Hematopoietic multipotent progenitor cell treated with erythropoietin and hydrocortisone succinate and interleukin-3 and kit ligand, for 4 days (in vitro differentiated cells): ENCODE measurements around the gene GAS6.
"Not testable (repeated sequence)": the region's sequence is repeated elsewhere in the genome, so short reads cannot be mapped to it uniquely, and the experiment has no call there.

Source experiments
- DNase-seq: peaks from one replicate; pipeline ENCODE4 v3.0.0-alpha.2; 2015

Gene GAS6

DNA sequence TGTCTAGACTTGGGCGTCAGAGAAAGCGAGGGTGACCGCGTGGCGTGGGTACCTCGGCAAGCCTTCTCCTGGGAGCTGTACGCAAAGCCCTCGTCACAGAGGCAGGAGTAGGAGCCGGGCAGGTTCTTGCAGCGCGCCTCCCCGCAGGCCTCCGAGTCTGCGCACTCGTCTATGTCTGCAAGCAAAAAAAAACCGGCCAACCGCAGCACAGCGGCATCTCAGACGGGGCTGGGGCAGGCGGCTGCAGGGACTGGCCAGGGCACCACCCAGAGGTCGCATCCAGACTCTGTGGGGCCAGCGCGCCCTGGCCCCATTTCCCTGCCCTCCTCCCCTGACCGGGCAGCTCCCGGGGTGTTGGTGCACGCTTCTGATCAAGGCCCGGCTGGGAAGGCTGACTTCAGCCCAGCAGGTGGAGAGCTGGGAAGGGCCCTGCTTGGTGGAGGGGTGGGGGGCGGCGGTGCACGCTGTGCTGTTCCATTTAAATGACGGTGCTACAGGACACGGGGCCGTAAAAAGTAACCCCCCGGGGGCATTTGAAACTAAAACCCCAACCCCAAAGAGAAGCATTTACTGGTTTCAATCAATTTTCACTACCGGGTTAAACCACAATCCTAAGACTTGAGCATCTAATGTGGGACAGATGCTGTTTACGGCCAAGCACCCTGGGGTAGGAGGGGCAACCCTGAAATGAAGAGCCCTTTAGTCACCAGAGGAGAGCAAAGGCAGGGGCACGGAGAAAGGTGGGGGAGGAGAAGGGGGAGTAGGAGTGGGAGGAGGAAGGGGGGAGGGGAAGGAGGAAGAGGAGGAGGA lies 28.2 kb downstream of the GAS6 start:
- DNase-seq, result no peak

DNA sequence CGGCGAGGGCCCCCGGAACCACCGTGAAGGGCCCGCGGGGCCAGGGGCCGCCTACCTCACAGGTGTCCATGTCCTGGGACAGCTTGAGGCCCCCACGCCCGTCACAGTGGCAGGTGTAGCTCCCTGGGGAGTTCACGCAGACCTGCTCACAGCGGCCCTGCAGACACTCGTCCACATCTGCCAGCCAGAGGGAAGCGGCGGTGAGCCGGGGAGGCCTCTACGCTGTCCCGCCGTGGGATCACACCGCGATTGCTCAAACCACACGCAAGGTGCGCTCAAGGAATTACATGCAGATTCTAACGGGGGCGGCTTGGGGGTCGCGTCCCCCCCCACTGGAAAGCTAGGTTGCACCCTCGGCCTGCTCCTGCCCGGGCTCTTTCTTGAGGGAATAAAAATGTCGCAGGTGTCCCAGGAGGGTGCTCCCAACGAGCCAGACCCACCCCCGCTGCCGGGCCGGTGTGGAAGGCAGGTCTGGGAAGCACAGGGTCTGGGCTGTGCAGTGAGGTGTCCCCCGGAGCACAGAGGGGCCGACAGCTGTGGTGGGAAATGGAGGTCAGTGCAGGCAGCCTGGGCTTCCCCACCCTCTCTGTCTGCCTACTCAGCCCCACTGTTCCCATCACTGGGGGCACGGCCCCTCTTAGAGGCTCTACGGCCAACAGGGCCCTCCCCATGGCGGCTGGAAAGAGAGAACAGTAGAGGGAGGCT lies 29.2 kb downstream of the GAS6 start:
- DNase-seq, result no peak

DNA sequence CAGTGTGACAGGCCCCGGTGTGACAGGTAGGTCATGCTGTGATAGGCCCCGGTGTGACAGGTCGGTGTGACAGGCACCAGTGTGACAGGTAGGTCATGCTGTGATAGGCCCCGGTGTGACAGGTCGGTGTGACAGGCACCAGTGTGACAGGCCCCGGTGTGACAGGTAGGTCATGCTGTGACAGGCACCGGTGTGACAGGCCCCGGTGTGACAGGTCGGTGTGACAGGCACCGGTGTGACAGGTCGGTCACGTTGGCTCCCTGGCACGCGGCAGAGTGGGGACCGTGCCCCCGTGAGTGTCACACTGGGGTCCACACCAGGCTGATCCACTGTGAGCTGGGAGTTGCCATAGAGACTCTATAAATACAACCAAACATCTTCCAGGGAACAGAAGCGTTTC lies 29.9 kb downstream of the GAS6 start:
- not testable (repeated sequence) for DNase-seq

DNA sequence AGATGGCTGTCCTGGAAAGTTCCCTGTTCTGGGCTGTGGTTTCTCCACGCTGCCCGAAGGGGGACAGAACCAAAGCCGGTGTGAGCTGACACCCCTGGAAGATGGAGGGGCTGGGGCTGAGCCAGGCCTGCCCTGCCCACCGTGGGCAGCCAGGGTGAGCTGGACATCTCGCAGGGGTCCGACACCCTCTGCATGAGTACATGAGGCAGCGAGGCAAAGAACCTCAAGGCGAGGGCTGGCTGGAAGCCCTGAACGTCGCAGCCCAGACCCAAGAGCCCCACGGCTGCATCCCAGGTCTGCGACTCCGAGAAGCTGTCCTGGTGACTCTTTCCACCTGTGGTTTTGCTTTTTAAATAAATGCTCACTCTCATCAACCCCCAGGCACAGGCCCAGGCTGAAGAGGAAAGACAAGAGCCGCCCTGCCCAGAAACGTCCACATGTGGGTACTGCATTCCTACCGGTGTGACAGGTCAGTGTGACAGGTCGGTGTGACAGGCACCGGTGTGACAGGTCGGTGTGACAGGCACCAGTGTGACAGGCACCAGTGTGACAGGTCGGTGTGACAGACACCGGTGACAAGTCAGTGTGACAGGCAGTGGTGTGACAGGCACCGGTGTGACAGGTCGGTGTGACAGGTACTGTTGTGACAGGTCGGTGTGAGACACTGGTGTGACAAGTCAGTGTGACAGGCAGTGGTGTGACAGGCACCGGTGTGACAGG lies 30.6 kb downstream of the GAS6 start:
- no peak for DNase-seq

DNA sequence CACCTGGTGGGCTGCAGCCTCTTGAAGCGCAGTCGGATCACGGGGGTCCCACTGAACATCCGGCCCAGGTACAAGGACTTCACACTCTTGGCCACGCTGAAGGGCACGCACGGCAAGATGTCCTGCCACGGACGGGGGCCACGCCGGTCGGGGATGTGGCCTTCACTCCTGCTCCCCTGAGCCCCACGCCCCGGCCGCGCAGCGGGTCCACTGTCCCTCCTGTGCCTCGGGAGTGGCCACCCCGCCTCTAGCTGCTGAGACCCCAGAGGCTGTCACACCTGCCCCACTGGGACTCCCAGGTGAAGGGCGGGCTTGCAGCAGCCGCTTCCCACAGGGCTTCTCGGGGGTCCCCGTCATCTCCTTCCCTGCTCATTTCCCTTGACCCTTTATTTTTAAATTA lies 31.2 kb downstream of the GAS6 start:
- no peak for DNase-seq

DNA sequence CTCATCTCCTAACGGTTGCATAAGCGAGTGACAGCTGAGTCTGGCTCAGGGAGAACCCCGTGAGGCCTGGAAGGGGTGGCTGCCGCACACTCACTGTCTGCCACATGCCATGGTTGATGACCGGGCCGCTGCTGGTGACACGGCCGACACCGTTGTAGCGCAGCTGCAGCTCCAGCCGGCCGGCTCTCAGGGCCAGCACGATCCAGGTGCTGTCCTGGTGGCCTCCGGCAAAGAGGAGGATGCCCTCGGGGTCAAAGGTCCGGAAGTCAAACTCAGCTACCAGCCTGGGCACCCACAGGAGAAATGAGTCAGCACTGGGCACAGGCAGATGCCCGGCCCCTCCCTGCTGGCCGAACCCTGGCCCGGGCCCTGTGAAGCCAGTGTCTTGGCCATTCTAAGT lies 31.7 kb downstream of the GAS6 start:
- DNase-seq, result no peak

DNA sequence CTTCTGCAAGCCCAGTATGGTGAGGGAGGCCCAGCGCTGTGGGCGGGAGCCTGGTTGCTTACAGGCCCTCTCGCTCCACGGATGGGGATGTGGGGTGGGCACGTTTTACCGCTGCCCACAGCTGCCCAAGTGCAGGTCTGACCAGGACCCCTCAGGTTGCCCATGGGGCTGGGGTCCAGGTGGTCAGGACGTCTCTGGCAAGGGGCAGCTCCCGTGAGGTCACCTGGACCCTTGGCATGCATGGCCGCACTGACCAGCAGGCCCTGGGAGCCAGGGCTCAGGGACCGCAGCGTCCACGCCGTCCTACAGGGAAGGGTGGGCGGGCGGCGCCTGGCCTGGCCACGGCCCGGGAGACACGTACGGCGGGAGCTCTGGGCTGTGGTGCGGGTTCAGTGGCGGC lies 32.8 kb downstream of the GAS6 start:
- no peak for DNase-seq

DNA sequence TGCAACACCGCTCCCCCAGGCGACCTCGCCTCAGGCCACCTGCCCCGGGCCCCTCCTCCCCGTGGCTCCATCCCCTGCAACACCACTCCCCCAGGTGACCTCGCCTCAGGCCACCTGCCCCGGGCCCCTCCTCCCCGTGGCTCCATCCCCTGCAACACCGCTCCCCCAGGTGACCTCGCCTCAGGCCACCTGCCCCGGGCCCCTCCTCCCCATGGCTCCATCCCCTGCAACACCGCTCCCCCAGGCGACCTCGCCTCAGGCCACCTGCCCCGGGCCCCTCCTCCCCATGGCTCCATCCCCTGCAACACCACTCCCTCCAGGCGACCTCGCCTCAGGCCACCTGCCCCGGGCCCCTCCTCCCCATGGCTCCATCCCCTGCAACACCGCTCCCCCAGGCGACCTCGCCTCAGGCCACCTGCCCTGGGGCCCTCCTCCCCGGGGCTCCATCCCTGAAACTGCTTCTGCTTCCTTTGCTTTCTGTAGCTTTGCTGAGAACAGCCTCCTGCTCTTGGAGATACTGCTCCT lies 33.4 kb downstream of the GAS6 start:
- DNase-seq, result not testable (repeated sequence)

DNA sequence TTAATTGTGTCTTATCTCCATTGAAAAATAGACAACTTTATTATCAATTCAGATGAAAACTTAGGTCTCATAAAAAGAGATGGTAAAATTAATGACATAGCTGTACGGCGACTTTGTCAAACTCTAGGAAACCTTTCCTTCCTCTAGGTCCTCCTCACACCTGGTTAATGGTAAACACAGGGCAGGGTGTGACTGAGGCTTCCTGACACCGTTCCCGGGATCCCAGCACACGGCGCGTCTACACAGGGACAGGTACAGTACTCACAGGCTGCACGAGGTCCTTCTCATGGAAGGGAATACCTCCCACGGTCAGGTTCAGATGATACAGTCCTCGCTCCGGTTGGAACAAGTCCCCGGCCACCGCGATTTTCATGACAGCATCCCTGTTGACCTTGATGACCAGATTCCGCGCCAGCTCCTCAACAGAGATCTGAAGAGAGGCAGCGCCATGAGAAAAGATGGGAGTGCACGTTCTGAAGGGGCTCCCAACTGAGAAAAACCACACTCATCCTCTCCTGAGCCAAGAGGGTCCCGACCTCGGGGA lies 35.5 kb downstream of the GAS6 start:
- DNase-seq, result no peak

DNA sequence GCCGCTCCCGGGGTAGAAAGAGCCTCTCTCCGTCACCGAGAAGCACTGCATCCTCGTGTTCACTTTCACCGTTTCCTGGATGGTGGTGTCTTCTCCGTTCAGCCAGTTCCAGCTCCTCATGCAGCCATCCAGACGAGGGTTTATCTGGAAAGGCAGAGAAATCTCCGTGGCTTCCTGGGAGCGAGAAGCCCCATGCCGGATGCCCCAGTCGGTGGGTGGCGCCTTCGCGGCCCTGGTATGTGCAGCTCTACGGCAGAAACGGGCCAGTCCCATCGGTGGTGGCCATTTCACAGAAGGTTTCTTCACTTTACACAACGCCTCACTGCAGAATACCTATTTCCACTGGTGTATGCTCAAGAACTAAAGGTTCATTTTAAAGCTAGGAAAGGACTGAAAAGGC lies 36.9 kb downstream of the GAS6 start:
- no peak for DNase-seq

DNA sequence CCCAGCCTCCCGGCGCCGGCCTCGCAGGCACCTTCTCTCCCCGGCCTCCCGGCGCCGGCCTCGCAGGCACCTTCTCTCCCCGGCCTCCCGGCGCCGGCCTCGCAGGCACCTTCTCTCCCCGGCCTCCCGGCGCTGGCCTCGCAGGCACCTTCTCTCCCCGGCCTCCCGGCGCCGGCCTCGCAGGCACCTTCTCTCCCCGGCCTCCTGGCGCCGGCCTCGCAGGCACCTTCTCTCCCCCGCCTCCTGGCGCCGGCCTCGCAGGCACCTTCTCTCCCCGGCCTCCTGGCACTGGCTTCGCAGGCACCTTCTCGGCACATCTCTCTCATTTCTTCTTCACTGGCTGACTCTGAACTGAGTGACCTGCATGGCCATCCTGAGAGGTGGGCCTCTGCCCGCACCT lies 37.4 kb downstream of the GAS6 start:
- not testable (repeated sequence) for DNase-seq

DNA sequence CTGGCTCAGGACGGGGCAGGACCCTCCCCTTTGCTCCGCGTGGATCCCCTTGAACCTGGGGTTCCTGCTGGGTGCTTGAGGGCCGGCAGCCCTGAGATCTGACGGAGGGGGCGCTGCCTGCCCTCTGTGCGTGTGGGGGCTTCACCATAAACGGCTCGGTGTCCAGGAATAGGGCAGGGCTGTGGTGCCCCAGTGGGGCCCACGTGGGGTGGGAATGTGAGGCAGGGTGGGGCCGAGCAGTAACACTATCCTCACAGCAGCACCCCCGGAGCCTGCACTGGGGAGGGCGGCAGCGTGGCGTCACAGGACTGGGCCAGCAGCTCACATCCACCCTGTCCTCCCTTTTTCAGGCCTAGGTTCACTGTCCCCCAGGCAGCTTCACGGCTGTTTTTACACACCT lies 38.0 kb downstream of the GAS6 start:
- no peak for DNase-seq

DNA sequence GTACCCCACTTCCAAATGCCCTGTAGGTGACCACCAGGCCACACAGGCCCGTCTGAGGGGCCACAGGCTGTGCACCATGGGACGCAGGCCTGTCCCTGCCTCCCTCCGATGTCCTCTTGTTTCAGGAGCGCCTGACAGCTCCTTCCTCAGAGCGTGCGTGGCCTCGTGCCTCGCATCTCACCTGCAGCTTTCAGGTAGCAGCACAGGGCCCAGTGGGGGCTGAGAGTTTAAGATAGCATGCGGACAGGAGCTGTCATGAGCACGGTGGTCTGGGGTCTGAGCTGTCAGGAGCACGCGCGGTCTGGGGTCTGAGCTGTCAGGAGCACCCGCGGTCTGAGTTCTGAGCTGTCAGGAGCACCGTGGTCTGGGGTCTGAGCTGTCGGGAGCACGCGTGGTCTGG lies 40.1 kb downstream of the GAS6 start:
- no peak for DNase-seq

DNA sequence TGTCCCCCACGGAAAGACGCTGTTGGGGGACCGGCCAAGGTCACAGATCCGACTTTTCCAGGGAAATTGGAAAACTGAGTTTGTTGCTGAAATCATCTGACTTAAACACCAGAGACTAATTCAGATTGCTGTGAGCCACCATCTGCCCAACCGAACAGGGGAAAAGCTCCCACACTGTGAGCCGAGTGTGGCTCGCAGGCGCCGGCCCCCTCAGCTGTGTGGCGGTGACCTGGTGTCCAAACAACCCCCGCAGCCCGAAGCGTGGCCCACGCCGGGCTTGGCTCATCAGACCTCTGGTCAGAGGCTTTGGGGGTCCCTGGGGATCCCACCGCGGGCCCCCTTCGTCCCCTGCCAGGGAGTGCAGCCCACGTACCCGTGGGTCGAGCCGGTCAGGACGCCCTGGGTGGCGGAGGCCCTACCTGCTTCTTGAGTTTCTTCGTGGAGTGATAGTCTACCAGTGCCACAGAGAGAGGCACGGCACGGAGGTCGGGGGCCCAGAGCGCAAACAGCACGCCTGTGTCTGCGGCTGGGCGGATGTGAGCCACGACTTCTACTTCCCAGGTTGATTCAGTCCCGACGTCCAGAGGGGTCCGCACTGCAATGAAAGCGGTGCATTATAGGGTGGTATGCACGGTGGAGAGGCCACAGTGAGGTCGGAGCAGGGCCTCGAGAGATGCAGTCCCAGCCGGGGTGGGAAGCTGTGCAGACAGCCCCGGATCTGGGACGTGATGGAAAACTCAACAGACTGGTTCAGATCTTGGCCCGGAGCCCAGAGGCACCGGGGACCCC lies 40.7 kb downstream of the GAS6 start:
- no peak for DNase-seq

DNA sequence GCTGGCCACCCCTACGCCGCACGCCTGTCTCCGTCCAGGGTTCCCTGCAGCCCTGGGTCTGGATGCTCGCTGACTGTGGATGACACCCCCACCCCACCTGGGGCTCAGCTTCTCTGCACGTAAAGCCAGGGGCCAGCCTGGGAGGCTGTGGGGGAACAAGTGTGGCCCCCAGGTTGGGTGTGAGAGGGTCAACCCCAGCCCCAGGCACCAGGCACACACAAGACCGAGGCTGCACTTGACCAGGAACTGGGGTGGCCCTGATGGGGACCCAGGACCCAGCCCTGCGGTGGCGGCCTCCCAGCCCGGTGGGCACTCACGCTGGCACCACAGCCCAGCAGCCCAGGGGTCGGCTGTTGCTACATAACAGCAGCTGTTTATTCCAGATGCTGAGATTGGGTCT lies 41.6 kb downstream of the GAS6 start:
- DNase-seq, result no peak

DNA sequence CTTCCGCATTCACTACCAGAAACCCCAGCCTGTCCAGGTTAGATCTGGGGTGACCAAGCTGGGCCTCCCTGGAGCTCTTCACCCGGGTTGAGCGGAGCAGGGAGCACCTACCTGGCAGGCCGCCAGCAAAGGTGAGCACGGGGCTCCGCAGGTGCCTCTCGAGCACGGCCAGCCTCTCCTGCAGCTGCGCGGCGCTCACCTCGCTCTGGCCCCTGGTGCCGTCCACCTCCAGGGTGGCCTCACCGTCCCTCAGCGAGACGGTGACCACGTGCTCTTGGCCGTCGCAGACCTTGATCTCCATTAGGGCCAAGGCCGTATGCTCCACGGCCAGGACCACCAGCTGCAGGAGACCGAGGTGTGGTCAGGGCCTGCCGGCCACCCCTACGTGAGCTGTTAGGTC lies 42.0 kb downstream of the GAS6 start:
- no peak for DNase-seq

DNA sequence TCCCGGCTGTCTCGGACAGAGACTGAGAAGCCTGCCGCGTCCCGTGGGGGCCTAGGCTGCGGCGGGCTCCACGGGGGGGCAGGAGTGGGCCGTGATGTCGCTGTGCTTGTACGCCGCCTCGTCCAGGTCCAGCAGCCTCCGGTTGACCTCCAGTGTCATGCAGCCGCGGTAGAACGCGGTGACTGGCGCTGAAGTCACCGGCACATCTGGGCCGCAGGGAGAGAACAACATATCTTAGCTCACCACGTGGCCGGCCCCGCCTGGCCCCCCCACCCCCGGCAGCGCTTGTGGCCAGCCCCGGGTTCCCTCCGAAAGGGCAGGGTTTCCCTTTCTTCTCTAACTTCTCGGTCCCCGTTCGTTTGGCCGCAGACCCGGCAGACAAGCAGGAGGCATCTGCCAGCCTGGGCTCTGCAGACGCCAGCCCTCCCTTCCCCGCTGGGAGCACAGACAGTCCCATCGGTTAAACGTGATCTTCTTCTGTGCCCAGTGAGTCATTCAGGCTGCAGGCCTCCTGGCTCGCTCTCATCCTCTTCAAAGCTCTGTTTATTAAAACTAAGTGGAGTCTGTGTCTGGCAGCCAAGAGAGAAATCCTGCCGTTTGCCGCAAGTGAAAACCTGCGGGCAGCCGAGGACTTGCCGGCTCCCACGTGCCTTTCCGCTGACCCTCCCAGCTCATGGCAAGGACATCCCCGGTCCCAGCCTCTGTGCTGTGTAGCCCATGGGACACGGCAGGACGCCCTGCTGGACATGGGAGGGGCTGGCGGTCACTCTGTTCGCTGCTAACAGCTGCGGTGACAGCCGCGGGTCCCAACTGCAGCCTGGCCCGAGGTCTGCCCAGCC lies 42.8 kb downstream of the GAS6 start:
- DNase-seq, result no peak

DNA sequence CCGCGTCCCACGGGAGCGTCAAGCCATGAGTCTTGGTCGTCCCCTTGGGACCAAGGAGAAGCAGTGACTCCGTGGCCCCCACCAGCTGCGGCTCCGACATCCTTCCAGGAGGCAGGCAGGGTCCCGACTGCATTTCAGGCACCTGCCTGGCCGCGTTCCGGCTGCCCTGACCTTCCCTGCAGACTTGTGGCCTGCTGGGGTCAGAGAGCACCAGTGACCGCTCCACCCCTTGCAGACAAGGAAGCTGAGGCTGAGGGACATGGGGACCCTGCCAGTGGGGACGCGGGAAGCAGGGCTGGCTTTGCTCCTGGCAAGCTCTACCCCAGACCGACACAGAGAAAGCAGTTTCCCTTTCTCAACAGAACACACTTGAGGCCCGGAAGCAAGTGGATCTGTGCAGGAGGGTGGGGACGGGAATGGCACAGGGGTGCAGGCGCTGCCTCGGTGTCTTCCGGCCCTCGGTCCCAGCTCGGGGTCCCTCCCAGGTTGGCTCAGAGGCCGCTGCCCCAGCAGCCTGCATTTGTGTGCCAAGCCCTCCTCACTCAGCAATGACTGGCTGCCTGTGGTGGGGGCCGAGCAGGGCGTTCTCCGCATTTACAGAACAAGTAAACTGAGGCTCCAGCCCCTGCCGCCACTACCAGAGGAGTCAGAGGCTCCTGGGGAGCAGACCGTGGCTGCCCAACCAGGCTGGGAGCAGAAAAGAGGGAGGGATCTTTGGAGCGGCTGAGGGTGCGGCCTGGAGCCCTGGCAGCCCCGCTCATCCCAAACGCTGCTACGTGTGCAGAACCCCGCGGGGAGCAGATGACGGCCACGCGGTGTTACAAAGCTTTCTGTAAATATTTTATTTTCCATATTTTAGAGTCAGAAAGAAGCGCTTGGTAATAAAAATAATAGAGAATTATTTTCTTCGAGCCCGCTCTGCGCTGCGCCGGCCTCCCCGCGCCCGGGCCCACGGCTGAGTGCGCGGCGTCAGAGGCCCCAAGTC lies 43.9 kb downstream of the GAS6 start:
- DNase-seq, result no peak

DNA sequence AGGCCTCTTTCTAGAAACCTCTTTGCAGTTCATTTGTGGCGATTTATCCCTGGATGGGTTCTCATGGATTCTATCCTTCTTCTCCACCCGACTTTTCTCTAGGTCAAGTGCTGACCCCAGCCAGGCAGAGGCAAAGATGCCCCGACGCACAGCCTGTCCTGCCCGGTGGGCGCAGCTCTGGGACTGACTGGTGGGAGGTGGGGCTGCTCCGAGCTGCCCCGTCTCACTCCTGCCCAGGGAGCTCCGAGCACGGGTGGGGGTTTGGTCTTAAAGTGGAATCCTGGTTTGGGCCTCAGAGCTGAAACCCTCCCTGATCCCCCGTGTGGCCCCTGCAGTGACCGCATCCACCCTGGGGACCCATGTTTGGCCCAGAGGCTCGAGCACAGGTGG lies 44.5 kb downstream of the GAS6 start:
- no peak for DNase-seq

DNA sequence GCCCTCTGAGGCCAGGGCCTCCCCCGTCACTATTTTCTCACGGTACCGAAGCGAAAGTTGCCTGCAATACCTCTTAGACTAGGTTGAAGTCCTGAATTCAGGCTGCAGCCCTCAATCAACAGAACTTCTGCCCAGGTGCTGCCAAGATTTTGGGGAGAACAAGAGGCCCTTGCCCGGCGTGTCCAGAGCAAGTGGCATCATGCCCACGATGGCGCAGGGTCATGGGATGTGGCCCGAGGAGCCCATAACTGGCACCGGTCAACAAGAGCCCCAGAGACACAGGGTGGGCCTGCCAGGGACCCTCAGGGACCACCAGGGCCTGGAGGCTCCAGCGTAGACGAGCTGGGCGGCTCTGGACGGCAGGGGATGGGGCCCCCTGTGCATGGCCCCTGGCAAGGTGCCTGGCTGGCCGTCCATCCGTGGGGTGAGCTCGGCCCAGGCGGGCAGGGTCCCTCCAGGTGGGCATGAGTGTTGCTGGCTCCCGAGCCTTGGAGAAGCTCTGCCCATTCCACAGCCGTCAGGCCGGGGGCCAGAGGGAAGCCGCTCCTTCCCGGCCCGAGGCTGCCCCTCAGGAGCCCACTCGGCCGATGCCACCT lies 45.1 kb downstream of the GAS6 start:
- DNase-seq, result no peak
